Transverse colon (tissue), 4 donors: ENCODE measurements around the gene SMCO2. TPM values are rescaled to one million over a fixed set of nuclear protein-coding genes. Genes with fewer than 3 reads are reported as not detected.

Experiments used
- DNase-seq: peaks from one replicate; pipeline ENCODE4 v3.0.0-alpha.2; 2019
- H3K27ac ChIP-seq, 4 donors: fragments of 200-600 bp; sonication (generic); 2 replicates each; pipeline ENCODE4 v1.5.1; 2016 to 2018; ENCODE audit warnings: inconsistent platforms in 4 of 4
- H3K27me3 ChIP-seq: fragments of 200-600 bp; sonication (generic); 2 replicates; pipeline ENCODE4 v1.5.1; 2017; ENCODE audit warnings: inconsistent platforms
- H3K36me3 ChIP-seq, 4 donors: fragments of 200-600 bp; sonication (generic); 2 replicates each; pipeline ENCODE4 v1.5.1; 2017 to 2019; ENCODE audit warnings: inconsistent platforms in 4 of 4
- H3K4me1 ChIP-seq, 4 donors: fragments of 200-600 bp; sonication (generic); 2 replicates each; pipeline ENCODE4 v1.5.1; 2017 to 2020; ENCODE audit warnings: inconsistent platforms in 4 of 4
- H3K4me3 ChIP-seq, 4 donors: fragments of 200-600 bp; sonication (generic); 1 replicate in 1 of 4; 2 replicates in 3 of 4; pipeline versions ENCODE4 v1.5.1 to v1.6.1; 2017 to 2019; ENCODE audit warnings: inconsistent platforms in 4 of 4
- H3K9me3 ChIP-seq, 2 donors: fragments of 200-600 bp; sonication (generic); 2 replicates each; pipeline ENCODE4 v1.5.1; 2017 to 2019; ENCODE audit warnings: inconsistent platforms in 2 of 2
- EP300 ChIP-seq: sonication (generic); formaldehyde crosslinking; IDR thresholded peaks from one replicate; pipeline ENCODE4 v1.6.1; 2017; ENCODE audit warnings: antibody characterized with exemption, low read depth
- POLR2A ChIP-seq: fragments of 450-650 bp; IDR thresholded peaks from one replicate; pipeline ENCODE4 v1.6.1; 2016; ENCODE audit warnings: antibody characterized with exemption, mild to moderate bottlenecking, moderate library complexity
- POLR2AphosphoS5 ChIP-seq, 3 donors: sonication (generic); formaldehyde crosslinking; IDR thresholded peaks; one replicate each; pipeline ENCODE4 v1.6.1; 2016; ENCODE audit warnings: antibody characterized with exemption in 3 of 3
- WGBS, 2 donors: methylation state at CpG; one replicate each; pipeline ENCODE4 v1.1.5; 2018; ENCODE audit warnings: low coverage in 1 of 2; 5-methylcytosine and 5-hydroxymethylcytosine counted together
- in situ Hi-C, 4 donors: fragments of 200-750 bp; cut with MboI; loops; one replicate each; pipeline versions ENCODE4 v1.15.0 to v1.15.1; 2017; ENCODE audit warnings: low sequenced_read_pairs in 3 of 4, low pct_ligation_motif_present in 1 of 4, low pct_unique_long_range_greater_than_20kb in 1 of 4
- intact Hi-C: fragments of 100-400 bp; cut with DNase I; formaldehyde crosslinking; loops from one replicate; pipeline ENCODE4 v1.15.1; 2023; ENCODE audit warnings: low total_unique reads
- total RNA-seq, 4 donors: library from RNA; depleted of rRNA; stranded (reverse); fragments of >200 nt; gene quantifications; one replicate each; pipeline ENCODE4 v1.1.0, GENCODE V29; 2016
- TF ChIP-seq, protein P1 (sequence below), 5 experiments: fragments of 200-600 bp in 3 of 5; fragments of 450-650 bp in 2 of 5; sonication (generic) in 3 of 5; IDR thresholded peaks; 1 replicate in 2 of 5; 2 replicates in 3 of 5; pipeline ENCODE4 v1.5.1; 2016 to 2017; ENCODE audit warnings: antibody characterized with exemption in 5 of 5, inconsistent platforms in 3 of 5, mild to moderate bottlenecking in 2 of 5, moderate library complexity in 1 of 5

The SMCO2 gene
- total RNA-seq, 4 donors from 2014 or later: not detected

- H3K9me3 ChIP-seq: no peaks in the 10 kb centered on the region
- DNase-seq: no peak
- no peaks in the 10 kb centered on the region for H3K36me3 ChIP-seq
- H3K4me1 ChIP-seq: no peaks in the 10 kb centered on the region
- no peak overlapping the region for H3K27ac ChIP-seq
- TF ChIP-seq EP300 (no peak), POLR2AphosphoS5 (IDR thresholded peaks at IDR 0.05) (no peak), POLR2A (no peak)
- TF ChIP-seq, protein P1, sequence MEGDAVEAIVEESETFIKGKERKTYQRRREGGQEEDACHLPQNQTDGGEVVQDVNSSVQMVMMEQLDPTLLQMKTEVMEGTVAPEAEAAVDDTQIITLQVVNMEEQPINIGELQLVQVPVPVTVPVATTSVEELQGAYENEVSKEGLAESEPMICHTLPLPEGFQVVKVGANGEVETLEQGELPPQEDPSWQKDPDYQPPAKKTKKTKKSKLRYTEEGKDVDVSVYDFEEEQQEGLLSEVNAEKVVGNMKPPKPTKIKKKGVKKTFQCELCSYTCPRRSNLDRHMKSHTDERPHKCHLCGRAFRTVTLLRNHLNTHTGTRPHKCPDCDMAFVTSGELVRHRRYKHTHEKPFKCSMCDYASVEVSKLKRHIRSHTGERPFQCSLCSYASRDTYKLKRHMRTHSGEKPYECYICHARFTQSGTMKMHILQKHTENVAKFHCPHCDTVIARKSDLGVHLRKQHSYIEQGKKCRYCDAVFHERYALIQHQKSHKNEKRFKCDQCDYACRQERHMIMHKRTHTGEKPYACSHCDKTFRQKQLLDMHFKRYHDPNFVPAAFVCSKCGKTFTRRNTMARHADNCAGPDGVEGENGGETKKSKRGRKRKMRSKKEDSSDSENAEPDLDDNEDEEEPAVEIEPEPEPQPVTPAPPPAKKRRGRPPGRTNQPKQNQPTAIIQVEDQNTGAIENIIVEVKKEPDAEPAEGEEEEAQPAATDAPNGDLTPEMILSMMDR (IDR thresholded peaks at IDR 0.05): no peak
- intact Hi-C loops: loop anchor here (1.0 kb wide), 1 partner anchor 8 kb away; no protein-coding TSS in a partner anchor
- WGBS, 2 donors: 76 to 89% methylated on average over 6 of the region's 6 CpGs
- in situ Hi-C loops: no loop called here
- no peaks in the 10 kb centered on the region for H3K27me3 ChIP-seq
- no peak overlapping the region for H3K4me3 ChIP-seq
These were observed 55.5 kb downstream of the SMCO2 start for GRCh38 chr12:27502021-27502435.

- TF ChIP-seq POLR2AphosphoS5 (IDR thresholded peaks at IDR 0.05) (no peak), POLR2A (no peak), EP300 (no peak)
- TF ChIP-seq, protein P1 (IDR thresholded peaks at IDR 0.05): no peak
- no peaks in the 10 kb centered on the region for H3K36me3 ChIP-seq
- in situ Hi-C loops (no loop called here), intact Hi-C loops (no loop called here)
- H3K27ac ChIP-seq: no peak overlapping the region
- 93 to 100% methylated on average over 2 of the region's 2 CpGs for WGBS, 2 donors
- DNase-seq: no peak
- no peaks in the 10 kb centered on the region for H3K27me3 ChIP-seq
- H3K4me1 ChIP-seq: no peaks in the 10 kb centered on the region
- no peak overlapping the region for H3K4me3 ChIP-seq
- no peaks in the 10 kb centered on the region for H3K9me3 ChIP-seq
These were observed 58.0 kb downstream of the SMCO2 start for GRCh38 chr12:27504507-27504906.

GRCh38 chr12:27505109-27505508, 58.6 kb downstream of the SMCO2 start:
- Histone ChIP-seq H3K4me3 (no peak overlapping the region), H3K9me3 (no peaks in the 10 kb centered on the region), H3K27ac (no peak overlapping the region), H3K36me3 (no peaks in the 10 kb centered on the region), H3K4me1 (no peaks in the 10 kb centered on the region), H3K27me3 (no peaks in the 10 kb centered on the region)
- intact Hi-C loops: no loop called here
- in situ Hi-C loops: no loop called here
- TF ChIP-seq POLR2AphosphoS5 (IDR thresholded peaks at IDR 0.05) (no peak), POLR2A (no peak), EP300 (no peak)
- TF ChIP-seq, protein P1 (IDR thresholded peaks at IDR 0.05): no peak
- no peak for DNase-seq
- WGBS, 2 donors: 67 to 90% methylated on average over 2 of the region's 2 CpGs

DNA sequence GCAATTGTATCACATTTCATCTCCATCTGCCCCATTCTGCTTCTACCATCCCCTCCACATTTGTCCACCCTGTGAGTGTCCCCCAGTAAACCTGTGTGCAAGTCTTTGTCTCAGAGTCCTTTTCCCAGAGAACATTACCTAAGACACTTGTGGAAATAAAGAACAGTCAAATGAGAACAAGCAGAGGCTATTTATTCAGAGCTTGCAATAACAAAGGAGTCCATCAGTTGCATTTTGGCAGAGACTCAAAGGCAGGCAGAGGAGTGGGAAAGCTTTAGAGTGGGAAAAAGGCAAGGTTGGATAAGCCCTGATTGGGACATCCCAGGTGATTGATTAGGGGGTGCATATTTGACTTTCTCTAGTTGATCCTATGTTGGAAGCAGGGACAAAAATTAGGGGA, 59.2 kb downstream of the SMCO2 start:
- in situ Hi-C loops (no loop called here), intact Hi-C loops (no loop called here)
- Histone ChIP-seq H3K27ac (no peak overlapping the region), H3K9me3 (no peaks in the 10 kb centered on the region), H3K36me3 (no peaks in the 10 kb centered on the region), H3K4me1 (no peaks in the 10 kb centered on the region), H3K4me3 (no peak overlapping the region), H3K27me3 (no peaks in the 10 kb centered on the region)
- TF ChIP-seq, protein P1 (IDR thresholded peaks at IDR 0.05): no peak
- no peak for TF ChIP-seq EP300
- TF ChIP-seq POLR2A: no peak
- TF ChIP-seq POLR2AphosphoS5 (IDR thresholded peaks at IDR 0.05): no peak
- no peak for DNase-seq
